T-helper 2 cell treated with Interferon-gamma antibody and Interleukin-4, amounts not matched to agents 5 μg/mL and 100 μg/mL, for 36 hours (primary cell): ENCODE measurements around the gene DDX28.
"Not testable (repeated sequence)": the region's sequence is repeated elsewhere in the genome, so short reads cannot be mapped to it uniquely, and the experiment has no call there.

ENCODE experiments used
- DNase-seq: peaks from one replicate; pipeline ENCODE4 v3.0.0; 2021; ENCODE audit warnings: low spot score
- H3K27ac Mint-ChIP-seq: one replicate; pipeline ENCODE4 v1.8.0; 2021; ENCODE audit warnings: mild to moderate bottlenecking, mixed read lengths
- H3K27me3 Mint-ChIP-seq: one replicate; pipeline ENCODE4 v1.8.0; 2021; ENCODE audit warnings: low read depth, mixed read lengths
- H3K36me3 Mint-ChIP-seq: one replicate; pipeline ENCODE4 v1.8.0; 2021; ENCODE audit warnings: low read depth, mixed read lengths
- H3K4me1 Mint-ChIP-seq: one replicate; pipeline ENCODE4 v1.8.0; 2021; ENCODE audit warnings: low read depth, mixed read lengths
- H3K4me3 Mint-ChIP-seq: one replicate; pipeline ENCODE4 v1.8.0; 2022; ENCODE audit warnings: mild to moderate bottlenecking, moderate library complexity, mixed read lengths
- H3K9me3 Mint-ChIP-seq: one replicate; pipeline ENCODE4 v1.8.0; 2021; ENCODE audit warnings: mixed read lengths

DDX28 gene

DNA sequence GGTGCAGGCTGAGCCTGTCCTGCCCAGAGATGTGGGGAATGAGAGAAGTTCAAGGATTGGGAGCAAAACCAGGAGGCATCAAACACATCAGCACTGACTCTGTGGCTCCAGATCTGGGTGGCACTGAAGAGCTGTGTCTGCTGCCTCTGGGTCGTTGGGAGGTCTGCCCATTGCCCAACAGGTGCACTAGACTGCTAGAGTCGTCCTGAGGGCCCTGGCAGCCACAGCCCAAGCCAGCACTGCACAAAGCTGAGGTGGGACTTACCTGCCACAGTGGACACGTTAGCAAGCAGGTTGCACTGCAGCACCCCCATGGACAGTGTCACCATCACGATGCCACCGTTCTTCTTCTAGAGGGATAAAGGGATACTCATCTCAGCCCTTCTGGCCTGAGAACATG lies 46.0 kb downstream of the DDX28 start:
- Mint-ChIP-seq H3K36me3 (no peaks in the 10 kb centered on the region), H3K9me3 (no peaks in the 10 kb centered on the region), H3K4me1 (no peaks in the 10 kb centered on the region), H3K27ac (no peak overlapping the region), H3K27me3 (peaks cover 2% of the 10 kb centered on the region), H3K4me3 (no peak overlapping the region)
- no peak for DNase-seq

DNA sequence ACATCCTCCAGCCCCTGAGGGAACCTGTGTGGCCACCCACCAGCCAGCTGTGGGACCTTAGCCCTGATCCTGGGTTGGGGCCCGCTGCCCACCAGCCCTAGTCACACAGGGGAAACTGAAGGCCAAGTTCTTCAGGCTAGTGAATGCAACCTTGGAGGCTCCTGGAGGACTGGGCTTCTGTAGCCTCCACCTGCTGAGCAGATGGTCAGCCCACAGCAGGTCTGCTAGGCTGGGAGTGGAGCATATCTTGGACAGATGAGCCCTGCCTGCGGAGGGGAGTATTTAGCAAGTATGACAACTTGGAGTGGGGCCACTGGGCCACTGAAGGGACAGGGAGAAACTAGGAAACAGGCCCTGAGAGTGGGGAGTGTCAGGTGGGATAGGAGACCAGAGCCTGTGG lies 46.8 kb downstream of the DDX28 start:
- no peak for DNase-seq
- H3K36me3 Mint-ChIP-seq, result no peaks in the 10 kb centered on the region
- H3K27me3 Mint-ChIP-seq, result peaks cover 2% of the 10 kb centered on the region
- H3K4me1 Mint-ChIP-seq, result no peaks in the 10 kb centered on the region
- H3K9me3 Mint-ChIP-seq, result no peaks in the 10 kb centered on the region
- H3K4me3 Mint-ChIP-seq, result no peak overlapping the region
- no peak overlapping the region for H3K27ac Mint-ChIP-seq

DNA sequence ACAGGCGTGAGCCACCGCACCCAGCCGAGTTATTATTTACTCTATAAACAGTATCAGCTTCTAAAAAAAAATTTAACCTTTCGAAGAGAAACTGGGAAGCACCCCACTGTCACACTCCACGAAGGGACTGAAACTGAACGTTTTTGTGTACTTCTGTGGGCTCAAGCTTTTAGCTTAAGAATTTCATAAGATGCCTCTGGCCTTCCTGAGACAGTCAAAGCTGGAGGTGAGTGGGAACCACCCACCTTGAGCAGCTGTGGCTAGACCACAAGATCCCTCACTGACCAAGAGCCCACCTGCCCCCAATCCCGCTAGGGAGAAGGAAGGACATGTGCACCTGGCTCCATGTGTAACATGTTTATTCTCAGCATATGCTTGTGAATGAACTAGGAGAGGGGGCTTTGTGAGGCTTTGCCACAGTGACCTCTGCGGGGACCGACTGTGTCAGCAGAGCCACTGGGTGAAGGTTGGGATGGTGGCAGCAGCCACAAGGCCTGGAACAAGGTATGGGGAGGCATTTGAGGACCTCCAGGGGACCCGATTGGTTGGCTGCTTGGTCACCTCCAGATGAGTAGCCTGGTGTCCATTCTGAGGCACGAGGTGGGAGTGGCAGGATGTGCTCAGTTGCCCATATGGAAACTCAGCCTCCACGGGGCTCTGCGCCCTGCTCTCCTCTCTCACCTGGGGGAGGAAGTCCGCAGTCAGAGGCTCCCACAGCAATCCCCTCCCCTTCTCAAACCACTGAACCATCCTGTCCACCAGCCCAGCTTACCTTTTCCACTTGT lies 47.5 kb downstream of the DDX28 start:
- DNase-seq, result no peak
- peaks cover 2% of the 10 kb centered on the region for H3K27me3 Mint-ChIP-seq
- H3K27ac Mint-ChIP-seq, result no peak overlapping the region
- no peaks in the 10 kb centered on the region for H3K36me3 Mint-ChIP-seq
- H3K4me1 Mint-ChIP-seq, result no peaks in the 10 kb centered on the region
- H3K4me3 Mint-ChIP-seq, result no peak overlapping the region
- H3K9me3 Mint-ChIP-seq, result no peaks in the 10 kb centered on the region

- not testable (repeated sequence) for H3K4me1 Mint-ChIP-seq, H3K4me3 Mint-ChIP-seq, H3K9me3 Mint-ChIP-seq, H3K36me3 Mint-ChIP-seq, H3K27me3 Mint-ChIP-seq, H3K27ac Mint-ChIP-seq, DNase-seq
Measured at GRCh38 chr16:67972285-67972684, 50.7 kb downstream of the DDX28 start.

- Mint-ChIP-seq H3K9me3 (no peaks in the 10 kb centered on the region), H3K4me1 (peaks cover 15% of the 10 kb centered on the region), H3K36me3 (no peaks in the 10 kb centered on the region), H3K27ac (no peak overlapping the region), H3K4me3 (peak overlapping the region; percentile 26), H3K27me3 (peaks cover 2% of the 10 kb centered on the region)
- no peak for DNase-seq
Measured at GRCh38 chr16:67971111-67971510, 51.9 kb downstream of the DDX28 start.
